Measurements from ENCODE around the gene ENOX1.
"Not testable (repeated sequence)": the region's sequence is repeated elsewhere in the genome, so short reads cannot be mapped to it uniquely, and the experiment has no call there.

Gene ENOX1

DNA sequence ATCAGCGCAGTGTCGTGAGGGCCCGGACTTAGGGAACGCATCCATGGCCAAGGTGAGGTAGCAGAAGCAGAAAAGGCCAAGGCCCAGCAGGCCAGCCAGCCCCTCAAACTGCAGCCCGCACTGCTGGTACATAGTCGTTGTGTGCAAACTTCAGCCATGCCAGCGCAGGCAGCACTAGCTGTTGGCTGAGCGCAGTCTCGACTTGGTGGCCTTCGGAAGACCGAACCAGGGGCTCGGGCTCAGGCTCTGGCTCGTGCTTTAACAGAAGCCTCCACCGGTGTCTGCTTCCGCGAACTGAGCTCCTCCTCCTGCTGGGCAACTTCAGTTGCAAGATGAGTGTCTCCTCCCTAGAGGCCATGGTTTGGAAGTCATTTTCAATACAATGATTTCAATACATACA lies 605.9 kb downstream of the ENOX1 start:
- Mint-ChIP-seq H3K9me3 (no peaks in the 10 kb centered on the region), H3K27me3 (peaks cover 9% of the 10 kb centered on the region), H3K27ac (no peak overlapping the region), H3K4me1 (ENCODE audit: low read depth) (no peaks in the 10 kb centered on the region), H3K4me3 (no peak overlapping the region), H3K36me3 (ENCODE audit: low read depth) (no peaks in the 10 kb centered on the region)
- DNase-seq, result no peak

DNA sequence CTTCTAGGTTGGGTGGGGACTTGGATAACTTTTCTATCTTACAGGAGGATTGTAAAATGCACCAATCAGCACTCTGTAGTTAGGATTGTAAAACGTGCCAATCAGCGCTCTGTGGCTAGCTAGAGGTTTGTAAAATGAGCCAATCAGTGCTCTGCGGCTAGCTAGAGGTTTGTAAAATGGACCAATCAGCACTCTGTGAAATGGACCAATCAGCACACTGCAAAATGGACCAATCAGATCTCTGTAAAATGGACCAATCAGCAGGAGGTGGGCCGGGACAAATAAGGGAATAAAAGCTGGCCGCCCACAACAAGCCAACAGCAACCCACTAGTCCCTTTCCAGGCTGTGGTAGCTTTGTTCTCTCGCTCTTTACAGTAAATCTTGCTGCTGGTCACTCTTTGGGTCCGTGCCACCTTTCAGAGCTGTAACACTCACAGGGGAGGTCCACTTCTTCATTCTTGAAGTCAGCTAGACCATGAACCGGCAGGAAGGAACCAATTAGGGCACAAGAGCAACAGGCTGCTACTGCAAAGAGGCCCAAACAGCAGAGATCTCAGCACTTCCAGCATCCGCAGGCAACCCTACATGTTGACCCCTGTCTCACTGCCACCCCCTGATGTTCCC lies 606.6 kb downstream of the ENOX1 start:
- Mint-ChIP-seq H3K27ac (no peak overlapping the region), H3K36me3 (ENCODE audit: low read depth) (no peaks in the 10 kb centered on the region), H3K4me1 (ENCODE audit: low read depth) (no peaks in the 10 kb centered on the region), H3K4me3 (no peak overlapping the region), H3K27me3 (peaks cover 9% of the 10 kb centered on the region), H3K9me3 (no peaks in the 10 kb centered on the region)
- DNase-seq, result no peak

DNA sequence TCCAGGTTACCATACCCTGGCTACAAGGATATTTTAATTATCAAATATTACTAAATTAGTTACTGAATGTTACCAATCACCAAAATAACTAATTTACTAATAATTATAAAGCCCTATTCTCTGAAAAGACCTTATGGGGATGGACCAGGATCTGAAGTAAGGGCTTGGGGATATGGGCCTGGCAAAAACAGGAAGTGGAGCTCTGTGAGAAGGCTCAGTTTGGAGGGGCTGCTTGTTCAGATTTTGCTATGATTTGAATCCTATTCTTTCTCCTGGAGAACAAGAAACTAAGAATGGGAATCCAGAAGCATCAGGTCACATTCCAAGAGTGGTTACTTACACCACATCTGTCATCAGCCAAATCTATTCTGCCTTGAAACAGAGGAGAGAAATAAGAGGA lies 615.3 kb downstream of the ENOX1 start:
- Mint-ChIP-seq H3K9me3 (no peaks in the 10 kb centered on the region), H3K36me3 (ENCODE audit: low read depth) (no peaks in the 10 kb centered on the region), H3K4me1 (ENCODE audit: low read depth) (no peaks in the 10 kb centered on the region), H3K27me3 (peaks cover 15% of the 10 kb centered on the region), H3K27ac (no peak overlapping the region), H3K4me3 (no peak overlapping the region)
- DNase-seq, result no peak

DNA sequence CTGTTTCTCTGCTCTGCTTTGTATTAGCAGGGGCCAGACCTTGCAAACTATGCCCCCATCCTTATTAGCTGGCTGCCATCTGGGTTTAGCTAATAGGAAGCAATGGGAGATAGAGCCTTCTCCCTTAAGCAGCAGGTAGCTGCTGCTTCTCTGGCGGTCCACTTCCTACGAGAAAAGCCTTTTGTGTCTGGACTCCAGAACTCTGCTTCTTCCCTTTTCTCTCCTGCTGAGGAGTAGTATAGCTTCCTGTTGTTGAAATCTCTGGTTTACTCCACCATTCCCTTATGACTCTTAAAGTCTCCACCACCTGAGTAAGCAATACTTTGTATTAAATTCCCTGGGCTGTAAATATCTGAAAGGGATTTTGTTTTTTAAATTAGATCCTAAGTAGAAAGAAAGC lies 616.3 kb downstream of the ENOX1 start:
- Mint-ChIP-seq H3K9me3 (peaks cover 8% of the 10 kb centered on the region), H3K4me1 (ENCODE audit: low read depth) (no peaks in the 10 kb centered on the region), H3K27ac (no peak overlapping the region), H3K36me3 (ENCODE audit: low read depth) (no peaks in the 10 kb centered on the region), H3K27me3 (peaks cover 25% of the 10 kb centered on the region), H3K4me3 (no peak overlapping the region)
- DNase-seq, result no peak

DNA sequence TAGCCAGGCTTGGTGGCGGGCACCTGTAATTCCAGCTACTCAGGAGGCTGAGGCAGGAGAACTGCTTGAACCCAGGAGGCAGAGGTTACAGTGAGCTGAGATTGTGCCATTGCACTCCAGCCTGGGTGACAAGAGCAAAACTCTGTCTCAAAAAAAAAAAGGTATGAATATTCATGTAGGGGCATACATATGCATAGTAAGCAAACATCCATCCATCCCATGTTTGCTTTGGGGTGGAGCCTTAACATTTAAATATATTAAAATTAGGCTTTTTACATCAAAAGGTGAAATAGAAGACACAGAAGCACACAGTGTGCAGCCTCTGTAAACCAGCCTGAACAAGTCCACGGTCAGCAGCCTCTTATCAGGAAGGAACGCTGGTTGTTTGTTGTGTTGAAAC lies 618.3 kb downstream of the ENOX1 start:
- H3K9me3 Mint-ChIP-seq, result peaks cover 14% of the 10 kb centered on the region
- not testable (repeated sequence) for DNase-seq; H3K4me1 Mint-ChIP-seq (ENCODE audit: low read depth); H3K27ac Mint-ChIP-seq; H3K4me3 Mint-ChIP-seq; H3K36me3 Mint-ChIP-seq (ENCODE audit: low read depth)
- peaks cover 32% of the 10 kb centered on the region for H3K27me3 Mint-ChIP-seq

DNA sequence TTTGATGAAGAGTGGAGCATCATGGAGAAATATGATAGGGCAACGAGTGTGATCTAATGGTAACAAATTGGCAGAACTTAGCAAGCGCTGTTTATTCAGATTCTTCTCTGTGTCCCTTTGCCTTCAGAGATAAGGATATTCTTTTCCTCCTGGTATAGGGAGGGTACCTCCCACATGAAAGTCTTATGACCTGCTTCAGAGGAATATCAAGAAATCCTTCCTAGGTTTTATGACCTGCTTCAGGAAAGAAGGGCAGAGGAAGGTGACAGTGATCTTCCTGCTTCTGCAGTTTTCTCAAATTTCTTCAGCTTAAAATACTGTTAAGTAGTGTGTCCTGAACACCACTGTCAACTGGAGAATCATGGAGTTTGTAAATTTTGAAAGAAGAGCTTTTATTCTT lies 619.0 kb downstream of the ENOX1 start:
- Mint-ChIP-seq H3K36me3 (ENCODE audit: low read depth) (no peaks in the 10 kb centered on the region), H3K27ac (no peak overlapping the region), H3K4me3 (no peak overlapping the region), H3K4me1 (ENCODE audit: low read depth) (no peaks in the 10 kb centered on the region), H3K27me3 (peaks cover 32% of the 10 kb centered on the region), H3K9me3 (peaks cover 14% of the 10 kb centered on the region)
- no peak for DNase-seq

DNA sequence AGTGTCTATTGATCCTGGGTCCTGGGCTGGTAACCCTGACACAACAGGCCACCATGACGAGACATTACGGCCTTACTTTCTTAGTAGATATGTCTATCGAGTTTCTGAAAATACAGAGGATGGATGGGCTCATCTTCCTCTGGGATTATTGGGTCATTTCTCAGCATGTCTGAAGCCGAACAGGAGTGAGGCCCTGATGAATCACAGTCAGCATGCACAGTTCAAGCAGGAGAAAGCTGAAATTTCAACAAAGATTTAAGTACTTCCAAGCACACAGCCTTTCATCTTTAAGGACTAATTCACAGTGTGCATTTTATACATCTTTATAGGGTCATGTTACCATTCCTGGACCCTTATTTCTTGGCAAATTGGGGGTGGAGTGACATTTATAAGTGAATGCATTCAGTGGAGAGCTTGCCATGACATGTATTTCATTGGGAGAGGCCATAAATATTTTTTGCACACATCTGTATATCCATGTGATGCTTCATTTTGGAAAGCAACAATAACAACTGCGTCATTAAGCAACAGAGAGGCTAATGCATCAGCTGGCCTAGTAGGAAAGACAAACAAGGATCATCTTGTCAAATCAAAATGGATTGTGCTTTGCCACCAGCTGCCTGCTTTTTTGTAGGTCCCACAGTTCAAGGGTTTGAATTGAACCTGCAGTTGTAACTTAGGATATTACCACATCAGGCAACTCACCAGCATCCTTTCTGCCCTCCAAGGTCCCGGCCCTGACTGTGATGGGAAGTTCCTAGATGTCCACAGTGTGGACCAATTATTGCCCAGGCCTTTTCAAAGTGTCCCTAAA lies 619.9 kb downstream of the ENOX1 start:
- Mint-ChIP-seq H3K27ac (no peak overlapping the region), H3K4me3 (no peak overlapping the region), H3K36me3 (ENCODE audit: low read depth) (no peaks in the 10 kb centered on the region), H3K9me3 (peaks cover 14% of the 10 kb centered on the region), H3K4me1 (ENCODE audit: low read depth) (no peaks in the 10 kb centered on the region), H3K27me3 (peaks cover 32% of the 10 kb centered on the region)
- DNase-seq, result no peak

All from activated T-cell treated with anti-CD3 and anti-CD28 coated beads, Interleukin-2, amount 50 U/mL, for 24 hours (primary cell).